WI38 (cell line): ENCODE data around the gene CROCC2.

ENCODE experiments used
- H3K4me3 ChIP-seq: 2 replicates; pipeline ENCODE4 v1.5.1; 2011; ENCODE audit warnings: low read depth, mild to moderate bottlenecking, control low read depth, low read length
- CTCF ChIP-seq: IDR thresholded peaks from 2 replicates; pipeline ENCODE4 v1.5.1; 2012; ENCODE audit warnings: low read depth, mild to moderate bottlenecking, control low read depth, low read length

The CROCC2 gene

DNA sequence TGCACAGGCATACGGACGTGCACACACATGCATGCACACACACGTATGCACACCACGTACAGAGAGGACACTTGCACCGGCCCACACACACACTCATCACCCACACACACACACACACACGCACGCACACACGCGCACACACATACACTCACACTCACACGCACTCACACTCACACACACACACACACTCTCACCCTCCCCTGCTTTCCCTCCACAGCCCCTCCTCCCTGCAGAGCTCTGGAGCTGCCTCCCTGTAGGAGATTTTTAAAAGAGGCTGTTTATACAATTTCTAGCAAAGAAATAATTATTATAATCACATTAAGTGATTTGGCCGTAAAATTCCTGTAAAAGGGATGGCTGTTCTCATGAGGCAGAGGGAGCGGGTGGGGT, 55.8 kb downstream of the CROCC2 start:
- no peak for TF ChIP-seq CTCF
- no peak overlapping the region for H3K4me3 ChIP-seq

DNA sequence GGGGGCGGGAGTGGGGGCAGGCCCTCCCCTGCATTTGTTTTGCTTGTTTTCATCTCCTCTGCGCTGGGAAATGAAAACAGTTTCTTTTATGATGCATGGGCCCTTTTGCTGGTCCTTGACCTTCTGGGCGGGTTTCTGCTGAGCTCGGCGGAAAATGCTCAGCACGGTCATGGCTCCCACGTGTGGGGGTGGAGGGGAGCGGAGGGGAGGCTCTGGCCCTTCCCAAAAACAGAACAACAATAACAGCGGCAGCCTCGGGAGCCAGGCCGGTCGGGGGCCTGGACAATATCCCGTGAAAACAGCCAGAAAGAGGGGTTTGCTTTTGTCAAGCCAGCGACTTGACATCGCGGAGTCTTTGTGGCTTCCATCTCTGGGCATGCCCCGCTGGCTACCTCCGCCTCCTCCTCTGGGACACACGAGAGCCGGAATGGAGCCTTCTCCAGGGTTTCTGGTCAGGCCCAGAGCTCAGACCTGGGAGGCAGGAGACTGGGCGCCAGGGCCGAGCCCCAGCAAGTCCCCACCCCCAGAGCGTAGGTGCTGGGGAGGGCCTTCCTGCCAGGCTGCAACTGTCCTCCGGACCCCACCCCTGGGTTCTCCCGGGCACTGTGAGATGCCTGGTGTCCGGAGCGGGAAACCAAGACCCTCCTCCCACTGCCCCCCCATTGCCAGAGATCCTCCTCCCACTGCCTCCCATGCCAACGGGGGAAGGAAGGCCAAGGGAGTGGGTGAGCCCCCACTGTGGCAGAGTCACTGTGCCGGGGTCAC, 56.3 kb downstream of the CROCC2 start:
- no peak for TF ChIP-seq CTCF
- no peak overlapping the region for H3K4me3 ChIP-seq

GRCh38 chr2:240963065-240963867, 57.1 kb downstream of the CROCC2 start:
- no peak overlapping the region for H3K4me3 ChIP-seq
- TF ChIP-seq CTCF = no peak

DNA sequence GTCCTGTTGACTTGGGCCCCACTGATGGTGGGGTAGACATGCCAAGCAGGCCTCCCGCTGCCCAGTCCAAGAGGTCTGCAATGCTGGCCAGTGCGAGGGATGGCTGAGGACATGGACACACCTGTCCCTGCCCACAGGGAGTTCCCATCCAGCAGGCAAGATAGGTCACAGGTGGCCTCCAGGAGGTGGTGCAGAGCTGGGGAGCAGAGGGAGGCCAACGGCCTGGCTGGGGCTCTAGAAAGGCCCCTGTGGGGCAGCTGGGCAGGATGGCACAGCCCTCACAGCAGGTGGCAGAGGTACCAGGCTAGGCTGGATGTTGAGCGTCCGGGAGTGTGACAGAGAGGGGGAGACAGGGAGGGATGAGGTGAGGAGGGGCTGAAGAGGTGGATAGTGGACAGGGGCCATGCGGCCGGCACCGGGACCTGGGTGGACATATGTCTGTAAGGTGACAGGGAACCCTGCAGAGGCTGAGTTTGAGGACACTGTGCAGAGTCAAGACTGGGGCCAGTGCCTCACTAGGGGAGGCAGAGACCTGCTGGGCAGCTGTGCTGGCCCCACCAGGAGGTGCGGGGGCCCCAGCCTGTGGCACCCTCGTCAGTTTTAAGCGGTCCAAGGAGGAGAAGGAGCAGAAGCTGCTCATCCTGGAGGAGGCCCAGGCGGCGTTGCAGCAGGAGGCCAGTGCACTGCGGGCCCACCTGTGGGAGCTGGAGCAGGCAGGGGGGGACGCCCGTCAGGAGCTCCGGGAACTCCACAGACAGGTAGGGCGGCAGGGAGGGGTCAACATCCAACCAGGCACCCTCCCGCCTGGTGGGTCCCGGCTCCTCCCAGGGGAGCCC, 58.0 kb downstream of the CROCC2 start:
- TF ChIP-seq CTCF = no peak
- no peak overlapping the region for H3K4me3 ChIP-seq

GRCh38 chr2:240964704-240965295, 58.7 kb downstream of the CROCC2 start:
- no peak for TF ChIP-seq CTCF
- no peak overlapping the region for H3K4me3 ChIP-seq

DNA sequence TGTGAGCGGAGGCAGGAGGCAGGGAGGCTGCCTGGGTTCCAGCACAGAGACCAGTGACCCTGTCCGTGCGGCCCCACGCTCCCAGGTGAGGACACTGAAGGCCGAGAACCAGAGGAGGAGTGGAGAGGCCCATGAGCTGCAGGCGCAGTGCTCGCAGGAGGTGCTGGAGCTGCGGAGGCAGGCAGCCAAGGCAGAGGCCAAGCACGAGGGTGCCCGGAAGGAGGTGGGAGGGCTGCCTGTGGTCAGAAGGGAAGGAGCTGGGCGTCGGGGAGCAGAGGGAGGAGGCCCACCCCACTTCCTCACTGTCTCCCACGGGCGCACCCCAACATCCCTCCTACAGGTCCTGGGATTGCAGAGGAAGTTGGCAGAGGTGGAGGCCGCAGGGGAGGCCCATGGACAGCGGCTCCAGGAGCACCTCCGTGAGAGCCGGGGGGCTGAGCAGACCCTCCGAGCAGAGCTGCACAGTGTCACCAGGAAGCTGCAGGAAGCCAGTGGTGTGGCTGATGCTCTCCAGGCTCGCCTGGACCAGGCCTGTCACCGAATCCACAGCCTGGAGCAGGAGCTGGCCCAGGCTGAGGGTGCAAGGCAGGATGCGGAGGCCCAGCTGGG, 59.3 kb downstream of the CROCC2 start:
- TF ChIP-seq CTCF = no peak
- no peak overlapping the region for H3K4me3 ChIP-seq
